Endodermal cell (in vitro differentiated cells): ENCODE data around the gene KIF6. TPM values are rescaled to one million over a fixed set of nuclear protein-coding genes. Genes with fewer than 3 reads are reported as not detected.

Experiments used
- DNase-seq: peaks from one replicate; pipeline ENCODE4 v3.0.0-alpha.2; 2017
- H3K27ac ChIP-seq: 2 replicates; pipeline ENCODE4 v1.5.1; 2013; ENCODE audit warnings: mild to moderate bottlenecking, low read depth, low read length, moderate library complexity
- H3K27me3 ChIP-seq: 2 replicates; pipeline ENCODE4 v1.6.1; 2013; ENCODE audit warnings: mild to moderate bottlenecking, low read length, moderate library complexity; ENCODE audit not compliant: insufficient read depth, control insufficient read depth, poor library complexity, severe bottlenecking
- H3K36me3 ChIP-seq: 2 replicates; pipeline ENCODE4 v1.7.0; 2013; ENCODE audit warnings: mild to moderate bottlenecking, low read length, moderate library complexity; ENCODE audit not compliant: control insufficient read depth, insufficient read depth
- H3K4me1 ChIP-seq: one replicate; pipeline ENCODE4 v1.7.0; 2013; ENCODE audit warnings: low read length; ENCODE audit not compliant: control insufficient read depth, insufficient read depth
- H3K4me3 ChIP-seq: 2 replicates; pipeline ENCODE4 v1.5.1; 2013; ENCODE audit warnings: mild to moderate bottlenecking, low read length, moderate library complexity
- H3K9ac ChIP-seq: 2 replicates; pipeline ENCODE4 v1.6.1; 2013; ENCODE audit warnings: mild to moderate bottlenecking, low read length, moderate library complexity; ENCODE audit not compliant: poor library complexity, severe bottlenecking; ENCODE audit errors: extremely low read depth
- H3K9me3 ChIP-seq: 2 replicates; pipeline ENCODE4 v1.6.1; 2013; ENCODE audit warnings: mild to moderate bottlenecking, low read length, moderate library complexity; ENCODE audit not compliant: control insufficient read depth
- H3K27ac Mint-ChIP-seq: 2 replicates; pipeline ENCODE4 v1.8.0; 2020; ENCODE audit warnings: mixed read lengths
- H3K27me3 Mint-ChIP-seq: 2 replicates; pipeline ENCODE4 v1.8.0; 2021; ENCODE audit warnings: mild to moderate bottlenecking, mixed read lengths; ENCODE audit not compliant: insufficient read depth
- H3K36me3 Mint-ChIP-seq: 2 replicates; pipeline ENCODE4 v1.8.0; 2020; ENCODE audit warnings: low read depth, mixed read lengths
- H3K4me1 Mint-ChIP-seq: 2 replicates; pipeline ENCODE4 v1.8.0; 2020; ENCODE audit warnings: mixed read lengths
- H3K4me3 Mint-ChIP-seq: 2 replicates; pipeline ENCODE4 v1.8.0; 2020; ENCODE audit warnings: mild to moderate bottlenecking, moderate library complexity, mixed read lengths
- H3K9me3 Mint-ChIP-seq: 2 replicates; pipeline ENCODE4 v1.8.0; 2020; ENCODE audit warnings: mild to moderate bottlenecking, mixed read lengths
- WGBS, 2 experiments: methylation state at CpG; one replicate each; pipeline versions ENCODE4 v1.1.5 to v1.1.7; 2013; ENCODE audit warnings: missing lambda C conversion rate in 2 of 2, mixed read lengths in 1 of 2; ENCODE audit not compliant: insufficient coverage in 1 of 2, insufficient read length in 1 of 2; 5-methylcytosine and 5-hydroxymethylcytosine counted together
- total RNA-seq, 2 donors: library from RNA; stranded (reverse); fragmentation: NEBNext Ultra II Directional in 1 of 2; extraction: Animal tissue kit (Norgen Biotek cat#: 25700) in 1 of 2; gene quantifications; 2 replicates in 1 of 2; 3 replicates in 1 of 2; pipeline ENCODE4 v1.2.1, GENCODE V29; 2021
- TF ChIP-seq, protein P1 (sequence below): fragments of 200-600 bp; sonication (generic); conservative IDR thresholded peaks from 2 replicates; pipeline ENCODE4 v1.5.0; 2021; ENCODE audit warnings: antibody characterized with exemption, mild to moderate bottlenecking

Gene KIF6
- total RNA-seq, 2 donors from 2014 or later, result 0.62 to 1.1 TPM

GRCh38 chr6:39446909-39447308, 278.3 kb downstream of the KIF6 start:
- Histone ChIP-seq H3K9me3 (no peaks in the 10 kb centered on the region), H3K9ac (no peak overlapping the region), H3K36me3 (no peaks in the 10 kb centered on the region), H3K4me3 (no peak overlapping the region), H3K4me1 (no peaks in the 10 kb centered on the region), H3K27me3 (peaks cover 16% of the 10 kb centered on the region), H3K27ac (no peak overlapping the region)
- no peak for DNase-seq
- peaks cover 2% of the 10 kb centered on the region for H3K4me1 Mint-ChIP-seq
- H3K36me3 Mint-ChIP-seq, result no peaks in the 10 kb centered on the region
- 80 to 90% methylated on average over 1 to 2 of the region's 2 CpGs for WGBS, 2 experiments
- TF ChIP-seq, protein P1, sequence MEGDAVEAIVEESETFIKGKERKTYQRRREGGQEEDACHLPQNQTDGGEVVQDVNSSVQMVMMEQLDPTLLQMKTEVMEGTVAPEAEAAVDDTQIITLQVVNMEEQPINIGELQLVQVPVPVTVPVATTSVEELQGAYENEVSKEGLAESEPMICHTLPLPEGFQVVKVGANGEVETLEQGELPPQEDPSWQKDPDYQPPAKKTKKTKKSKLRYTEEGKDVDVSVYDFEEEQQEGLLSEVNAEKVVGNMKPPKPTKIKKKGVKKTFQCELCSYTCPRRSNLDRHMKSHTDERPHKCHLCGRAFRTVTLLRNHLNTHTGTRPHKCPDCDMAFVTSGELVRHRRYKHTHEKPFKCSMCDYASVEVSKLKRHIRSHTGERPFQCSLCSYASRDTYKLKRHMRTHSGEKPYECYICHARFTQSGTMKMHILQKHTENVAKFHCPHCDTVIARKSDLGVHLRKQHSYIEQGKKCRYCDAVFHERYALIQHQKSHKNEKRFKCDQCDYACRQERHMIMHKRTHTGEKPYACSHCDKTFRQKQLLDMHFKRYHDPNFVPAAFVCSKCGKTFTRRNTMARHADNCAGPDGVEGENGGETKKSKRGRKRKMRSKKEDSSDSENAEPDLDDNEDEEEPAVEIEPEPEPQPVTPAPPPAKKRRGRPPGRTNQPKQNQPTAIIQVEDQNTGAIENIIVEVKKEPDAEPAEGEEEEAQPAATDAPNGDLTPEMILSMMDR, result no peak
- peaks cover 10% of the 10 kb centered on the region for H3K27me3 Mint-ChIP-seq
- no peak overlapping the region for H3K4me3 Mint-ChIP-seq
- no peaks in the 10 kb centered on the region for H3K9me3 Mint-ChIP-seq
- no peak overlapping the region for H3K27ac Mint-ChIP-seq

DNA sequence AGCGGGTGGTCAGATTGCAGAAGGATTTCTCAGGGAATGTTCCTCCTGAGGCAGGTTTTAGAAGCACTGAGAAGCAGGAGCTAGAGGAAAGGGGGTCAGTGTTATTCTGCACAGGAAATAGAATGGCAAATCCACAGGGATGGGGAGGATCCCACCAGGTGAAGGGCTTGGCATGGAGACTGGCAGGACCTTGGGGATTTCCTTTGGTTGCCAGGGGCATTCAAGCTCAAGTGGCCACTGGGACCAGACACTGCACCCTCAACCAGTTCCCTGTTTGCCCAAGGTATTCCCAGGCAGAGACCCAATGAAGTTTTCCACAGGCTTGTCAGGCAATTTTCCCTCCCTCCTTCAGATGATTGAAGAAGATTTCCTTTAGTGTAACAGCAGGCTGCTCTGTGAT, 279.5 kb downstream of the KIF6 start:
- H3K27ac Mint-ChIP-seq, result no peak overlapping the region
- WGBS, 2 experiments, result 95 to 100% methylated on average over 1 of the region's 1 CpG
- H3K27me3 ChIP-seq, result peaks cover 16% of the 10 kb centered on the region
- TF ChIP-seq, protein P1, result no peak
- H3K4me3 ChIP-seq, result no peak overlapping the region
- no peak overlapping the region for H3K9ac ChIP-seq
- H3K36me3 ChIP-seq, result no peaks in the 10 kb centered on the region
- H3K27ac ChIP-seq, result no peak overlapping the region
- H3K27me3 Mint-ChIP-seq, result peaks cover 12% of the 10 kb centered on the region
- no peaks in the 10 kb centered on the region for H3K9me3 Mint-ChIP-seq
- H3K36me3 Mint-ChIP-seq, result no peaks in the 10 kb centered on the region
- peaks cover 2% of the 10 kb centered on the region for H3K4me1 Mint-ChIP-seq
- H3K4me3 Mint-ChIP-seq, result no peak overlapping the region
- no peak for DNase-seq
- no peaks in the 10 kb centered on the region for H3K9me3 ChIP-seq
- no peaks in the 10 kb centered on the region for H3K4me1 ChIP-seq

- H3K9ac ChIP-seq, result no peak overlapping the region
Measured at GRCh38 chr6:39444479-39445019, 280.7 kb downstream of the KIF6 start.

More at GRCh38 chr6:39444479-39445019, 280.7 kb downstream of the KIF6 start:
- H3K4me3 ChIP-seq, result no peak overlapping the region
- no peaks in the 10 kb centered on the region for H3K9me3 ChIP-seq
- no peak for DNase-seq
- Mint-ChIP-seq H3K4me3 (no peak overlapping the region), H3K27me3 (peaks cover 14% of the 10 kb centered on the region), H3K9me3 (no peaks in the 10 kb centered on the region), H3K36me3 (no peaks in the 10 kb centered on the region), H3K27ac (no peak overlapping the region), H3K4me1 (peaks cover 2% of the 10 kb centered on the region)
- no peak overlapping the region for H3K27ac ChIP-seq
- H3K4me1 ChIP-seq, result no peaks in the 10 kb centered on the region
- WGBS, 2 experiments, result 93% methylated on average over 2 to 5 of the region's 5 CpGs
- TF ChIP-seq, protein P1, result no peak
- no peaks in the 10 kb centered on the region for H3K36me3 ChIP-seq
- H3K27me3 ChIP-seq, result peaks cover 13% of the 10 kb centered on the region
